GM18909 (cell line): ENCODE measurements around the gene CIROP.

Experiments
- ATAC-seq: cut with Tn5 transposase; IDR thresholded peaks from one replicate; pipeline ENCODE4 v1.9.1; 2021; ENCODE audit warnings: mild to moderate bottlenecking; ENCODE audit not compliant: unreplicated experiment, poor library complexity

CIROP gene, protein sequence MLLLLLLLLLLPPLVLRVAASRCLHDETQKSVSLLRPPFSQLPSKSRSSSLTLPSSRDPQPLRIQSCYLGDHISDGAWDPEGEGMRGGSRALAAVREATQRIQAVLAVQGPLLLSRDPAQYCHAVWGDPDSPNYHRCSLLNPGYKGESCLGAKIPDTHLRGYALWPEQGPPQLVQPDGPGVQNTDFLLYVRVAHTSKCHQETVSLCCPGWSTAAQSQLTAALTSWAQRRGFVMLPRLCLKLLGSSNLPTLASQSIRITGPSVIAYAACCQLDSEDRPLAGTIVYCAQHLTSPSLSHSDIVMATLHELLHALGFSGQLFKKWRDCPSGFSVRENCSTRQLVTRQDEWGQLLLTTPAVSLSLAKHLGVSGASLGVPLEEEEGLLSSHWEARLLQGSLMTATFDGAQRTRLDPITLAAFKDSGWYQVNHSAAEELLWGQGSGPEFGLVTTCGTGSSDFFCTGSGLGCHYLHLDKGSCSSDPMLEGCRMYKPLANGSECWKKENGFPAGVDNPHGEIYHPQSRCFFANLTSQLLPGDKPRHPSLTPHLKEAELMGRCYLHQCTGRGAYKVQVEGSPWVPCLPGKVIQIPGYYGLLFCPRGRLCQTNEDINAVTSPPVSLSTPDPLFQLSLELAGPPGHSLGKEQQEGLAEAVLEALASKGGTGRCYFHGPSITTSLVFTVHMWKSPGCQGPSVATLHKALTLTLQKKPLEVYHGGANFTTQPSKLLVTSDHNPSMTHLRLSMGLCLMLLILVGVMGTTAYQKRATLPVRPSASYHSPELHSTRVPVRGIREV

DNA sequence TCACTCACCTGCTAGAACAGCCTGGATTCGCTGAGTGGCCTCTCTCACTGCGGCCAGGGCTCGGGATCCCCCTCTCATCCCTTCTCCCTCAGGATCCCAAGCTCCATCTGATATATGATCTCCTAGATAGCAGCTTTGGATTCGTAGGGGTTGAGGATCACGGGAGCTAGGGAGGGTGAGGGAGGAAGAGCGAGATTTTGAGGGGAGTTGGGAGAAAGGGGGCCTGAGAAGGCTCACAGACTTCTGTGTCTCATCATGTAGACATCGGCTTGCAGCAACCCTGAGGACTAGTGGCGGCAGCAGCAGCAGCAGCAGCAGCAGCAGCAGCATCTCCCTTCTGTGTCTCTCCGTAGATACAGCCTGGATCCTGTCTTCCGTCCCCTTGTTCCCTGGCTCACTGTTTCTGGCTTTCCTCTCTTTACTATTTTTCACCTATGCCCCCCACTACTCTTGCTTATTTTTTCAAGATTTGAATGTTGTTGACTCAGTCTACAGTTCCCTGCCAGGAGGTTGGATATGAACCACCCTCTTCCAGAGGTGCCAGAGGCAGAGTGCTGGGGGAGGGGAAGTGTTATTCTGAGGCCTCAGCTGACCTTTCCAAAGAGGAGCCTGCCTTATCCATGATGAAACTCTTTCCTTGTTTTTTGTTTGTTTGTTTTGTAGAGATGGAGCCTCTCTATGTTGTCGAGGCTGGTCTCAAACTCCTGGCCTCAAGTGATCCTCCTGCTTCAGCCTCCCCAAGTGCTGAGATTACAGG, at the start of gene CIROP:
TSS of gene CIROP (minus strand) at position 399 of the 757 bp plus-strand sequence. CDS start at position 330, 69 bp downstream.
- ATAC-seq, result no peak

DNA sequence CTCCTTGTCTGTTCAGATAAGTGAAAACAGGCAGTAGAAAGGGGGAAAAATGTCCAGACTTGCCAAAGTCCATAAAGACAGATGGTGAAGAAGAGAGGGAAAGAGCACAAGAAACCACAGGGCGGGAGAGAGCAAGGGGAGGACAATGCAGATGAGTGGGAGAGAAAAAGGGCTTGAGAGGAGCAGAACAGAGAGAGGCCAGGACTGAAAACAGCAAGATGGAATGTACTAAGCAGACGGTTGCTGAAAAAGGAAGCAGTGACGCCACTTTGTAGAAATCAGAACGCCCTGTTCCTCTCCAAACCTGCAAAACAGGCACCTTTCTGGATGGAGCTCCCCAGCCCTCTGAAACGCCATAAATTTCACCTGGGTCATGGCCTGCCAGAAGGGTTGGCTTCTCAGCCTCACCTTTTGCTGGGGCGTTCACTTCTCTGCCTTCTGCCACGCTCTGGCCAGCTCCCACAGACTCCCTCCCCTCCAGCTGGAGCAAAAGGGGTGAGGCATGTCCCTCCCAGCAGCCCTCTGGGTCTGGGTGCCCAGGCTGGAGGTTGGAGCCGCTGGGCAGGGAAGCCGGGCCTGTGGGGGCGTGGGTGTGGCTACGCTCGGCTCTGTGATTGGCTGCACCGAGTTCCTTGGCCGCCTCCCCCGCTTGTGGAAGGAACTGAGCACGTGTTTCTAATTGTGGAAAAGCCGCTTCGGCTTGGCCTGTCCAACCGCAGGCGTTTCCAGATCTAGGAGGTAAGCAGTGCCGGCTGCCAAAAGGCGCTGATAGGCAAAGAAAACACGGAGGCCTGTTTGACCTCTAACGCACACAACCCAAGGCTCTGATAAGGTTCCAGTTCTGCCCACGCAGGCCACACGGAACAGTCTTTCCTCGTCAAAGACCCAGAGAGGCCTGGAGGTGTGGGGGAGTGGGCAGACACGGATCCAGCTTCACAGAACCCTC, 49.3 kb upstream of the CIROP start:
- no peak for ATAC-seq

DNA sequence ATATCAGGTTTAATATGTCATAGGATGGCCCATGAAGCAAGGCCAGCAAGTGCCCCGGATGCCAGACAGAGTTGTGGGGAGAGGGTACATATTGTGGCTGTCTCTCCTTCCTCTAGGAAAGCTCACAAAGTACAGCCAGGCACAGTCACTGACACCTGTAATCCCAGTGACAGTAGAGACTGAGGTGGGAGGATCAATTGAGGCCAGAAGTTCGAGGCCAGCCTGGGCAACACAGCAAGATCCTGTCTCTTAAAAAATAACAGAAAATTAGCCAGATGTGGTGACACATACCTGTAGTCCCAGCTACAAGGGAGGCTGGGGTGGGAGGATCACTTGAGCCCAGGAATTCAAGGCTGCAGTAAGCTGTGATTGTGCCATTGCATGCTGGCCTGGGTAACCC, 46.6 kb upstream of the CIROP start:
- no peak for ATAC-seq

DNA sequence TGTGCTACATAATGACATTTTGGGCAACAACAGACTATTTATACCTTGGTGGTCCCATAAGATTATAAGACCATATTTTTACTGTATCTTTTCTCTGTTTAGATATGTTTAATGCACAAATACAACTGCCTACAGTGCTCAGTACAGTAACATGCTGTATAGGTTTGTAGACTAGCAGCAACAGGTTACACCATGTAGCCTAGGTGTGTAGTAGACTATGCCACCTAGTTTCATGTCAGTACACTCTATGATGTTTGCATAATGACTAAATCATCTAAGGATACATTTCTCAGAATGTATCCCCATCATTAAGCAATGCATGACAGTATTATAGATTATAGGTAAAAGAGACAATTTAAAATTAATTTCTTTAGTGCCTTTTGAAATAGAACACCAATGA, 45.0 kb upstream of the CIROP start:
- no peak for ATAC-seq

DNA sequence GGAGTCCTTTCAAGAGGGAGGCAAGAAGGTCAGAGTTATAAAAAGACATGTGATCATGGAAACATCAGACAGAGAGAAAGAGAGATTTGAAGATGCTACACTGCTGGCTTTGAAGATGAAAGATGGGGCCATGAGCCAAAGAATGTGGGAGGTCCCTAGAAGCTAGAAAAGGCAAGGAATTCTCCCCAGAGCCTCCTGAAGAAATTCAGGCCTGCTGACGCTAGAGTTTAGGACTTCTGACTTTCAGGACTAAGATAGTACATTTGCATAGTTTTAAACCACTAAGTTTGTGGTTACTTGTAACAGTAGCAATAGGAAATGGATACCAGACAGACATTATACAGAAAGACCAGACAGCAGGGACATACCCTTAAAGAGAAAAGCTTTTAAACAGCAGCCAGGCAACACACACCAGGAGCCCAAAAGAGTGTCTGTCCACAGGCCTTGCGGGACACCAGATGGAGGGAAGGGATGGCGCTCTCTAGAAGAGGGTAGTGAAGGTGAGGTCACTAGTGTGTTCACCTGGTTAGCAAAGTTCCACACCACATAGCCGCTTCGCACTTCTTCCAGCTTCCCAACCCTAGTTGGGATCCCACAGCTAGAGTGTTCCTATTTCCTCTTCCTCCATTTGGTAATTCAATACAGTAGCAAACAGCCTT, 43.9 kb upstream of the CIROP start:
- ATAC-seq, result no peak

DNA sequence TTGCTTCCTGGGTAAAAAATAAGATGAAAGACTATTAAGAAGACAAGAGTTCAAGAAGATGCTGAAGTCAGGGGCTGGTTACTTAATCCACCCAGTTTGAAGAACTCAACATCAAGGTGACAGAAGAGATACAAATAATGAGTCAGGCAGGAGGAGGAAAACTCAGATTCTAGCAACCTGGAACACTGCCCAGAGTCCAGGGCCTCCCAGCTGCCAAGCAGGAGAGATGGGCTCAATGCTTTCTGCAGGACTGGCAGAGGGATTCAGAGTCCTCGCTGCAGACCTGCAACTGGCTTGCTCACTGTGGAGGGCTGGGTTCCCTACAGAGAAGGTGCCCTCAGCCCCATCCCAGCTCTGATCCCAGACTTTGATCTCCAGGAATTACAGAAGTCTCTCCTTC, 42.9 kb upstream of the CIROP start:
- no peak for ATAC-seq

DNA sequence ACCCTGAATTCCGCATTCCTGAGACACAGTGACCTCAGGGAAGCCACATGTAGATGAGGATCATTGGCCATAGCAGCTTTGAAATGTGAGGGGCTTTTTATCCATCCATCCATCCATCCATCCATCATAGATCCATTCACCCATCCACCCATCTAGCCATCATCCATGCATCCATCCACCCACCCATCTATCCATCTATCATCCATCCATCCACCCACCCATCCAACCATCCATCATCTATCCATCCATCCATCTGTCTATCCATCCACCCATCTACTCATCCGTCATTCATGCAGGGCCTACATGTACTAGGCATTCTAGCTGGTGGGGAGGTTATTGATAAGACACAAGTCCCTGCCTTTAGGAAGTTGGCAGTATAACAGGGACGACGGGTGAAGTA, 42.2 kb upstream of the CIROP start:
- no peak for ATAC-seq

DNA sequence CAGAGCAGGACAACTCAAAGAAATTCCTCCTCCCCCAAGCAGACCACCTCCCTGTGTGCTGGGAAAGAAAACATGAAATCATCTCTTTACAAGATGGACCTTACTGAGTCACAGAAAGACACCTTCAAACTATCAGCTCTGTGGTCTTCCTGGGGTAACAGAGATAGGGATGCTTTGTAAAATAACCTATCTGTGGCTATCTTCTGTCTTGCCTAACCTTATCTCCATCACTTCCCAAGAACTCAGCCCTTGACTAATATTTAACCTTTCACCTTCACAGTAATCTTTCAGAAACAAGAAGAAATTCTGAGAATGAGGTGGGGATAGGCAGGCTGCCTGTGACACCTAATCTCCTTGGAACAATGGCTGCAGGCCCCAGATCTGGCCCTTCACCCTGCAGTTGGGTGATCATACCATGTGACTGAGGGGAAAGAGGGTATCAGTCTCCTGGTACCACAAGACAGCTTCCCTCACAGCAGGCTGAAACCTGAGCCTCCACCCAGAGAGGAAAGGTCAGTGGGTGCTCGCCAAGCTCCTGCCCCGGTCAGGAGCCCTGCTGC, 41.6 kb upstream of the CIROP start:
- ATAC-seq, result no peak

DNA sequence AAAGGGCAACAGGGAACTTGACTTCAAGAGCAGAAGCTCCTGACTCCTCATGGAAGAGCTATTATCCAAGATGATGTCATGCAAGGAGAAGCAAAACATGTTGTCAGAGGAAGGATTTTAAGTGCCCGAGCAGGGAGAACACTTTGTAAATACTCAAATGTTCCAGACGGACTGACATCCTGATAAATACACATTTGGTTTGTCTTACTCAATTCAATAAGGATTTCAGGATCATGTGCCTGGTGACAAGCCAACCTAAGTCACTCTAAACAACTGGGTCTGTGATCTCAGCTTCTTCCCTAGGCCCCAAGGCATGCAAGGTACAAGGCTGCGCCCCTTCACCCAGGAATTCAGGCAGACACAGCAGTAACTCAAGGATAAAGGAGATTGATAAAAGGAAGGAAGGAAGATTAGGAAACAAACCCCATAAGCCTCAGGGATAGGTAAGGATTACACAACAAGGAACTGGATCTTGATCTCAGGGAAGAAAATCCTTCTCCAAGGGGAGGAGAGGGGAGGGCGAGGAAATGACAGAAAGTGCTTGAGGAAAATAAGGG, 41.1 kb upstream of the CIROP start:
- no peak for ATAC-seq

DNA sequence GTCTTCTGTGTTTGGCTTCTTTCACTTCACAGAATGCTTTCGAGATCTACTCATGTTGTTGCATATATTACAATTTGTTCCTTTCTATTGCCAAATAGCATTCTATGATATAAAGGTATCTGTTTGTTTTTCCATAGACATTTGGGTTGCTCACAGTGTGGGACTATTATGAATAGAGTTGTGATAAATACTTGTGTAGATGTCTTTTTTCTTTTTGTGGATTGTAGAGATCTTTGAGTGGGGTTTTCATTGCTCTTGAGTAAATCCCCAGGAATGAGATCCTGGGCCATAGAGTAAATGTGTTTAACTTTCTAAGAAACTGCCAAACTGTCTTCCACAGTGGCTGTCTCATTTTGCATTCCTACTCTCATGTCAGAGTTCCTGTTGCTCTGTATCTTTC, 39.1 kb upstream of the CIROP start:
- ATAC-seq, result no peak

DNA sequence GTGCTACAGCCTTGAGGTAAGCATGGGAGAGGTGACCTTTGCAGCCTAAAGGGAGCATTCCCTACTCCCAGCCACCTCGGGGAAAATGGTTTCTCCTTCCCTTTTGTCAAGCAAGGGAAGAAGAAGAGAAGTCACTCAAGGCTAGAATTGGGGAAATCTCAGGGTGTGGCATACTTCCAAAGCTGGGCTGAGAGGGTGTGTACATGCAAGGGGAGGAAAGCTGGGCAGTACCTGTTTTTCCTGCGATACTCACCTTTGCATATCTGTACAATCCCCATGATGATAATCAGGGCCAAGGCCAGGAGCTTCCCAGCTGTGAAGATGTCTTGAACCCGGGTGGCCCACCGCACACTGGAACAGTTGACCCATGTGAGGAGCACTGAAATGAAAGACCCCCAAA, 38.0 kb upstream of the CIROP start:
- no peak for ATAC-seq

DNA sequence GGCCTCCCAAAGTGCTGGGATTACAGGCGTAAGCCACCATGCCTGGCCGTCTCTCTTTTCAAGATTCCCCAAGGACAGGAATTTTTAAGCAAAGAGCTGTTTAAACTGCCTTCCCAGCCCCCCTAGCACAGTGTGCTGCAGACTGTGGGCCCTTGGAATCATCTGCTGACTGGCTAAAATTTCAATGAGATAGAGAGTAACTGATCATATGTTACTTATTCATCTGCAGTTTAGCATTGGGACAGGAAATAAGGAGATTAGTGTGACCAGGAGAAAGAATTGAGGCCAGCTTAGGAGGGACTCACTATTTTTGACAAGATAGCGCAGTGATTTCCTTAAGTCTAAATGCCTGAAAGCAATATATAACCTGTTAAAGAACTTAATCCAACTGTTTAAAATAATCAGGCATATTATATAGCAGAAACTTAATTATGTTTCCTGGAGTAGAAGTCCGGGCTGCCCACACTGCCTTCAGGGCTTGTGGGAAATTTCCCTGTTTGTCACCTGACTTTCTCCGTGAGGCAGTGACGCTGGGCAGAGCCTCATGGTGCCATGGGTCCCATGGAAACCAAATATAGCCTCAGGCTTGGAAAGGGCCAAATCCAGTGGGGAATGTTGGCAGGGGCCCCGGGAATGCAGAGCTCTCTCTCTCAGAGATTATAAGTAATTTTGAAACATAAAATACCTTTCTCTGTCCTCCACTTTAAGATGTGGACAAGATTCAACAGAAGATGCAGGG, 37.1 kb upstream of the CIROP start:
- ATAC-seq, result no peak

DNA sequence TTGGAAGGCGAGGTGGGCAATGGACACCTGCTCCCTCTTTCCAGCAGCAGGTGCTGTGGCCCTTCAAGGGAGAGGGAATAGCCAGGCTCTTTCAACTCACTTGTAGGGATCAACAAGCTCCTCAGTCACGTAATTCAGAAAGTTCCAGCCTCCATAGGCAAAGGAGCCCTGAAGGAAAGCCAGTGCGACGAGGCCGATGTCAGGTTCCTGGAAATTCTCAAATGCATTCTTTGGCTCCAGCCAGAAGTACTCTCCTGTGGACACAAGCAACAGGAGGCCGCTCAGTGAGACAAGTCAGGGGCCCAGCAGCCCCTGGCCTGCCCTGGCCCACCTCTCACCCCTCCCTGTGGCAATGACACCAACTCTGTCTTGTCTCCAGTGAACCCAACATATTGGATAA, 35.6 kb upstream of the CIROP start:
- no peak for ATAC-seq

DNA sequence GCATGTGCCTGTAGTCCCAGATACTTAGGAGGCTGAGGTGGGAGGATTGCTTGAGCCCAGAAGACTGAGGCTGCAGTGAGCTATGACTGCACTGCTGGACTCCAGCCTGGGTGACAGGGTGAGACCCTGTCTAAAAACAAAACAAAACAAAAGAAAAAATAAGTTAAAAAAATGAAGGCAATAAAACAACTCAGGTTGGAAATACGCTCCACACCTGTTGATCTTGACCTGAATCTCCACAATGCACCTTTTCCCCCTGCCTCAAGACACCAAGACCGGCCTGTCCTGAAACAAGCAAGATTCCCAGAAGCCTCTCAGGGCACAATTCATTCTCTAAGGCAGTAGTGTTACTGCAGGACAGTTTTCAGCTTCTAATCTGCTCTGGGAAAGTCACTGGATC, 35.1 kb upstream of the CIROP start:
- no peak for ATAC-seq

DNA sequence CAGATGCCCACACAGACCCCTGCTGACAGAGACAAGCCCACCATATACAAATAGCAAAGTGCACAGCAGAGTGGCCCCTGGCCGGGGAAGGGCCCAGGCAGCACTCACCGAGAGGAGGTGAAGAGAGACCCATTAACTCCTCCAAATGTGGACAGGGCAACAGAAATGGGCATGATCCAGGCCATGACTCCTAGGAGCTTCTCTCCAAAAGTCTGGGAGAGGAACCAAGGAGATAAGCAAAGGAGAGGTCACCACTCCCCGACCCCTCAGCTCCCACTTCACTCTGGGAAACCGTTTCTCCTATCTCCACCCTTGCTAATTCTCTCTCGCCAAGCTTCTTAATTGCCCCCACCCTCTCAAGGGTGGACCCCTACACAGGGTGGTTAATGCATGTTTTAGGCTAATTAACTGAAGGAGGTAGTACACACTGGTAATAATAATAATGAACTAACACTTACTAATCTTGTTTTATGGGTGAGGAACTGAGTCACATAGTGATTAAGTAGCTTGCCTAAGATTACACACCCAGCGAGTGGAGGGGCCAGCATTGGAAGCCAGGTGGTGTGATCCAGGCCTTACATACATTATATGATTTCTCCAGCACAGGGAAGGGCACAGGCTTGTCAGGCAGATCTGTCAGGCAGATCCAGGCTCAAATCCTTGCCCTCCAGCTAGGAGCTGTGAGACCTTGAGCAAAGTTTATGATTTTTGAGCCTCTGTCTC, 33.2 kb upstream of the CIROP start:
- no peak for ATAC-seq

DNA sequence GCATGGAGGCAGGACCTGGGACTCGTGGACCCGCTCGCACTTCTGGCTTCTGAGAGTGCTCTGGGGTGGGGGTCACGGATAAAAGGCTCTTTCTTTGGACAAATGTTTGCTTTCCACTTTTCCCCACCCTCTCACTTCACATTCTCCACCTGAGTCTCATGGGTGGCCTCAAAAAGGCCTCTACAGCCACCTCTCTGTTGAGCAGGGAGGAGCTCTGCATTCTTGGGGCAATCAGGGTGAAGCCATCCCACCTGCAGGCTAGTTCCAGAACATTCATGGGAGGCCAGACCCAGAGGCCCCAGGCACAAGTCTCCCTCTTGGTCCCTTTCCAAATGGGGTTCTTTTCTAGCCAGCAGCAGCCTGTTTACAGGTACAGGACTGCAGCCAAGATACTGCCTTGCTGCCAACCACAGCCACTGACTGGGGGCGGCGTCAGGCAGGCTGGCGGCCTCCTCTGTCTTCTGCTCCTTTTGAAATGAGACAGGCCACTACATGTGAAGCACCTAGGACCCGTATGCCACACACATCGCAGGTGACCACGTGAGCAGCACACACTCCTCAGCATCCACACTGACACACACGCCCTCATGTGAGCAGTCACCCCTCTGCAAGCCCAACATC, 32.5 kb upstream of the CIROP start:
- ATAC-seq, result no peak

DNA sequence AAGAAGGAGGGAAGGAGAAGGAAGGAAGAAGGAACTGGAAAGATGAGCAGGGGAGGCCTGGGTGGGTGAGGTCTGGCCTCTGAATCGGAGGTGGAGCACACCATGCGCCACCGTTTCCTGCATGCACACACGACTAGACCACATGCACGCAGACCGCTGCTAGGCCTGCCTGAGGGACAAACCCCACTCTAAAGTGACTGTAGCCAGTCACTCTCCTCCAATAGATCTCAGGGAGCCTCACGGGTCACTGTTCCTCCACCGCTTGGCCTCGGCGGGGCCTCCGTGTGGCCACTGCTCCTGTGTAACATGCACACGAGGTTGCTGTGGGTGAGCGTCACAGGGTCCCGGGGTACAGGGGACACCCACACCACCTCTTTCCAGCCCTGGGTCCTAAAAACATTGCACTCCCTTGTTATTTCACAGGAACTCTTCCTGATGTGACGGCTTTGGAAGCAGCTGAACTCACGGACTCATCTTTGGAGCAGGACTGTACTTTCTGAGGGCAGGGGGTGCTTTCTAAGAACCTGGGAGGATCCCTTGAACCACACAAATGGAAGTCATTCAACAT, 31.9 kb upstream of the CIROP start:
- no peak for ATAC-seq
